Astrocyte (in vitro differentiated cells and primary cell): ENCODE data around the gene SGSM1. TPM values are rescaled to one million over a fixed set of nuclear protein-coding genes. Genes with fewer than 3 reads are reported as not detected.

Experiments
- DNase-seq: peaks from one replicate; pipeline ENCODE4 v3.0.0-alpha.2; 2010; ENCODE audit warnings: low read depth
- FAIRE-seq: peaks from 2 replicates; lab custom pipeline; 2011; peaks lifted over from hg19 to GRCh38; lab: Jason Lieb, UNC
- H2AFZ ChIP-seq: 2 replicates; pipeline ENCODE4 v1.6.0; 2012; ENCODE audit warnings: low read depth, low read length, inconsistent platforms
- H3K27ac ChIP-seq: 2 replicates; pipeline ENCODE4 v1.5.1; 2011; ENCODE audit warnings: low read depth, low read length, inconsistent platforms
- H3K27me3 ChIP-seq: 2 replicates; pipeline ENCODE4 v1.6.0; 2011; ENCODE audit warnings: low read length, inconsistent platforms; ENCODE audit not compliant: insufficient read depth
- H3K36me3 ChIP-seq: 2 replicates; pipeline ENCODE4 v1.5.1; 2011; ENCODE audit warnings: low read length, inconsistent platforms; ENCODE audit not compliant: insufficient read depth
- H3K4me1 ChIP-seq: 2 replicates; pipeline ENCODE4 v1.5.1; 2011; ENCODE audit warnings: low read length, inconsistent platforms; ENCODE audit not compliant: insufficient read depth
- H3K4me2 ChIP-seq: 2 replicates; pipeline ENCODE4 v1.6.0; 2012; ENCODE audit warnings: low read length, inconsistent platforms
- H3K4me3 ChIP-seq: 2 replicates; pipeline ENCODE4 v1.5.1; 2011; ENCODE audit warnings: low read depth, mild to moderate bottlenecking, low read length, inconsistent platforms; ENCODE audit not compliant: insufficient read depth
- H3K79me2 ChIP-seq: 2 replicates; pipeline ENCODE4 v1.6.0; 2012; ENCODE audit warnings: mild to moderate bottlenecking, low read length, inconsistent platforms; ENCODE audit not compliant: insufficient read depth
- H3K9ac ChIP-seq: 2 replicates; pipeline ENCODE4 v1.6.0; 2012; ENCODE audit warnings: mild to moderate bottlenecking, low read length, inconsistent platforms
- H3K9me3 ChIP-seq: 2 replicates; pipeline ENCODE4 v1.5.1; 2012; ENCODE audit warnings: low read depth, mild to moderate bottlenecking, low read length, inconsistent platforms; ENCODE audit not compliant: insufficient read depth
- H4K20me1 ChIP-seq: 2 replicates; pipeline ENCODE4 v1.6.0; 2012; ENCODE audit warnings: low read length, inconsistent platforms; ENCODE audit not compliant: insufficient read depth
- H3K27ac Mint-ChIP-seq: one replicate; pipeline ENCODE4 v1.8.0; 2021; ENCODE audit warnings: mild to moderate bottlenecking, mixed read lengths; ENCODE audit not compliant: unreplicated experiment
- H3K27me3 Mint-ChIP-seq: one replicate; pipeline ENCODE4 v1.8.0; 2021; ENCODE audit warnings: low read depth, mixed read lengths; ENCODE audit not compliant: unreplicated experiment
- H3K36me3 Mint-ChIP-seq: one replicate; pipeline ENCODE4 v1.8.0; 2021; ENCODE audit warnings: low read depth, mixed read lengths; ENCODE audit not compliant: unreplicated experiment
- H3K4me1 Mint-ChIP-seq: one replicate; pipeline ENCODE4 v1.8.0; 2021; ENCODE audit warnings: low read depth, mixed read lengths; ENCODE audit not compliant: unreplicated experiment
- H3K4me3 Mint-ChIP-seq: one replicate; pipeline ENCODE4 v1.8.0; 2021; ENCODE audit warnings: mild to moderate bottlenecking, moderate library complexity, mixed read lengths; ENCODE audit not compliant: unreplicated experiment
- H3K9me3 Mint-ChIP-seq: one replicate; pipeline ENCODE4 v1.8.0; 2021; ENCODE audit warnings: mild to moderate bottlenecking, mixed read lengths; ENCODE audit not compliant: unreplicated experiment
- CTCF ChIP-seq: IDR thresholded peaks from 2 replicates; pipeline ENCODE4 v1.5.1; 2011; ENCODE audit warnings: low read depth, mild to moderate bottlenecking, inconsistent platforms, low read length, moderate library complexity; ENCODE audit not compliant: insufficient read depth
- EZH2 ChIP-seq: IDR thresholded peaks from 2 replicates; pipeline ENCODE4 v1.6.1; 2012; ENCODE audit warnings: mild to moderate bottlenecking, low read length, inconsistent platforms; ENCODE audit not compliant: insufficient read depth
- total RNA-seq: library from RNA; stranded (reverse); gene quantifications from 2 replicates; pipeline ENCODE4 v1.2.1, GENCODE V29; 2021

Gene SGSM1
- total RNA-seq, 1 donor from 2014 or later: 0.05 TPM

GRCh38 chr22:24867323-24868022, 61.5 kb downstream of the SGSM1 start:
- Histone ChIP-seq H3K27ac (no peak overlapping the region), H3K36me3 (no peaks in the 10 kb centered on the region), H3K79me2 (no peaks in the 10 kb centered on the region), H4K20me1 (no peaks in the 10 kb centered on the region), H3K9me3 (no peaks in the 10 kb centered on the region), H2AFZ (no peak overlapping the region), H3K4me3 (no peak overlapping the region), H3K27me3 (peaks cover 5% of the 10 kb centered on the region), H3K4me2 (no peak overlapping the region), H3K9ac (no peak overlapping the region), H3K4me1 (no peaks in the 10 kb centered on the region)
- Mint-ChIP-seq H3K27ac (no peak overlapping the region), H3K4me1 (no peaks in the 10 kb centered on the region), H3K27me3 (peaks cover 54% of the 10 kb centered on the region), H3K36me3 (no peaks in the 10 kb centered on the region), H3K4me3 (no peak overlapping the region), H3K9me3 (peaks cover 9% of the 10 kb centered on the region)
- FAIRE-seq (no peak), DNase-seq (no peak)
- TF ChIP-seq EZH2: no peak
- no peak for TF ChIP-seq CTCF

- no peaks in the 10 kb centered on the region for H3K79me2 ChIP-seq
- H3K27me3 ChIP-seq: peaks cover 5% of the 10 kb centered on the region
- H3K27ac ChIP-seq: no peak overlapping the region
- Mint-ChIP-seq H3K9me3 (peaks cover 3% of the 10 kb centered on the region), H3K4me3 (no peak overlapping the region), H3K36me3 (no peaks in the 10 kb centered on the region), H3K27me3 (peaks cover 56% of the 10 kb centered on the region), H3K27ac (no peak overlapping the region), H3K4me1 (no peaks in the 10 kb centered on the region)
- H3K4me1 ChIP-seq: no peaks in the 10 kb centered on the region
- H3K4me2 ChIP-seq: no peak overlapping the region
- H4K20me1 ChIP-seq: no peaks in the 10 kb centered on the region
- H3K9ac ChIP-seq: no peak overlapping the region
- no peaks in the 10 kb centered on the region for H3K9me3 ChIP-seq
- no peak overlapping the region for H2AFZ ChIP-seq
- no peak for FAIRE-seq
- DNase-seq: no peak
- no peaks in the 10 kb centered on the region for H3K36me3 ChIP-seq
- H3K4me3 ChIP-seq: no peak overlapping the region
- TF ChIP-seq EZH2 (no peak), CTCF (no peak)
Observed at GRCh38 chr22:24868979-24869378, 63.0 kb downstream of the SGSM1 start.

GRCh38 chr22:24871611-24872205, 65.7 kb downstream of the SGSM1 start:
- H2AFZ ChIP-seq: no peak overlapping the region
- no peak for DNase-seq
- no peak overlapping the region for H3K4me2 ChIP-seq
- H3K9ac ChIP-seq: no peak overlapping the region
- no peaks in the 10 kb centered on the region for H3K9me3 ChIP-seq
- no peak for FAIRE-seq
- H3K4me1 ChIP-seq: no peaks in the 10 kb centered on the region
- Mint-ChIP-seq H3K4me1 (no peaks in the 10 kb centered on the region), H3K27me3 (peaks cover 41% of the 10 kb centered on the region), H3K36me3 (no peaks in the 10 kb centered on the region), H3K4me3 (no peak overlapping the region), H3K9me3 (peaks cover under 1% of the 10 kb centered on the region), H3K27ac (no peak overlapping the region)
- no peaks in the 10 kb centered on the region for H4K20me1 ChIP-seq
- H3K27ac ChIP-seq: no peak overlapping the region
- no peak for TF ChIP-seq EZH2
- no peak for TF ChIP-seq CTCF
- H3K27me3 ChIP-seq: peaks cover 5% of the 10 kb centered on the region
- H3K4me3 ChIP-seq: no peak overlapping the region
- H3K79me2 ChIP-seq: no peaks in the 10 kb centered on the region
- H3K36me3 ChIP-seq: no peaks in the 10 kb centered on the region
